IPS-18c (cell line): Measurements from ENCODE around the gene DPEP1.
"Not testable (repeated sequence)": the region's sequence is repeated elsewhere in the genome, so short reads cannot be mapped to it uniquely, and the experiment has no call there.

Experiments used
- H3K4me3 ChIP-seq: 2 replicates; pipeline ENCODE4 v1.7.0; 2013; ENCODE audit warnings: low read depth, mild to moderate bottlenecking, low read length, moderate library complexity; ENCODE audit not compliant: insufficient read depth
- H3K9me3 ChIP-seq: one replicate; pipeline ENCODE4 v1.6.1; 2013; ENCODE audit warnings: mild to moderate bottlenecking, low read length, moderate library complexity; ENCODE audit not compliant: control insufficient read depth, insufficient read depth

The DPEP1 gene

DNA sequence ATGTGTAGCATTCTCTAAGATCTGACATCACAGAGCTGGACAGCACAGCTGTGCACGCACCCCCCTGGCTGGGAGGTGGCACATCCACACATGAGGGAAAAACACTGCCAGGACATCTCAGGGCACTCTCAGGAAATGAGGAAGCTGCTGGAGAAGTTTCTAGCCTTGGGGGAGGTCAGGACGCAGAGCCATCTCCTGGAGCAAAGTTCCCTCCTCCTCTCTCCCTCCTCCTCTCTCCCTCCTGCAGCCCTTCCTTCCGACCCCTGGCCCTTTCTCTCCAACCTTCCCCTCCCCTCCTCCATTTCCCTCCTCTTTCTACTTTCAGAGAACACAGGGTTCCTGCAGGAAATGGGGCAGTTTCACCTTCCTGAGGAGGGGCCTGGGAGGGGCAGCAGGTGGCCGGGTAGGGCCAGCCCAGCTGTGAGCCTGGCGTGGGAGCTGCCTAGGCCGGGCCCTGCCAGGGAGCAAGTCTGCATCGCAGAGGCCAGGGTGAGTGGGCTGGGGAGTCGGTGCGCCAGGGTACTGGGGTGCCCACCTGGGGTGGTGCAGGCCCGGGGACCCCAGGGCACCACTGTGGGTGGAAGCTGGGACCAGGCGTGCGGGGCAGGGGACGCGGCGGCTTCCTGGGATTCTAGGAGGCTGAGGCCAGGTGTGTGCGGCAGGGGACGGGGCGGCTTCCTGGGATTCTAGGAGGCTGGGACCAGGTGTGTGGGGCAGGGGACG lies at the start of gene DPEP1:
Gene DPEP1, plus strand, starts transcription at position 412 of the 723 bp plus-strand sequence. CDS start 16,769 bp downstream, outside the sequence.
- Histone ChIP-seq H3K4me3 (no peak within 1 kb of the TSS), H3K9me3 (peaks cover 2% of the 10 kb centered on the region)

DNA sequence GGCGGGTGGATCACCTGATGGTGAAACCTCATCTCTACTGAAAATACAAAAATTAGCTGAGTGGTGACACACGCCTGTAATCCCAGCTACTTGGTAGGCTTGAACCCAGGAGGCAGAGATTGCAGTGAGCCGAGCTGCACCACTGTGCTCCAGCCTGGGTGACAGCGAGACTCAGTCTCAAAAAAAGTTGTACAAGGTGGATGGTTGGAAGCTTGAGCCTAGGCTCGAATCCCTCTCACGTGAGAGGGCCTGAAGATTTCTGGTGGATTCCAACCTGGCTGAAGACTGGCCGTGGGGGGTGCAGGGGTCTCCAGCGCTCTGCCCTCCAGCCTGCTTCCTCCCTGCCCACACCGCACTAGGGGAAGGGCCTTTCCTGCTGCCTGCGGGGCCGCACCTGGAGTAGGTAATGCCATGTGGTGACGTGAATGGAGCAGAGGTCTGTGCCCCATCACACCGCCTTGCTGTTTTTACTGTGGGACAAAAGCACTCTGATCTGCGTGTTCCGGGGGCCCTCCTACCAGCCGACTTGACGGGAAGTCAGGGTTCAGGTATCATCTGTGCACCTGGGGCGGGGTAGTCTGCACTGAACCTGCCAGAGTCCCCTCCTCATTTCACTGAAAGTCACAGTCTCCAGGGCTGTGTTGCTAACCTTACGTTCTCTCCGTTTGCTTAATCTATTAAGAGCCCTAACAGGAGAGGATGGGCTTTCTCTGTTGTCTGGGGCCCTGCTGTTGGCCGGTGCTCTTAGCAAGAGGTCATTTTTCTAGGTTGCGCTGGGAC lies 48.8 kb upstream of the DPEP1 start:
- Histone ChIP-seq H3K9me3 (peaks cover 2% of the 10 kb centered on the region), H3K4me3 (peak overlapping the region; percentile 2; the same call in 1 of the 2 replicates)

DNA sequence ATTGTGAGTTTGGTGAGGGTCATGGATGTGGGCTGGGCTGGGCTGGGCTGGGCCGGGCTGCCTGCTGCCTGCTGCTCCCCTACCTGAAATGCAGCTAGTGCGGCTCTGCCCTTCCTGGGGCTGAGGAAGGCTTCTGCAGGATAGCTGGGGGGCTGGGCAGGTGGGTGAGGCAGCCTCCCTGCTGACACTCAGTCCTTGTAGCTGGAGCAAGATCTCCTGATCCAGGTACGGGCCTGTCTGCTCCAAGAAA lies 48.3 kb upstream of the DPEP1 start:
- peak overlapping the region; percentile 44; the same call in 1 of the 2 replicates for H3K4me3 ChIP-seq
- H3K9me3 ChIP-seq: peaks cover 2% of the 10 kb centered on the region

DNA sequence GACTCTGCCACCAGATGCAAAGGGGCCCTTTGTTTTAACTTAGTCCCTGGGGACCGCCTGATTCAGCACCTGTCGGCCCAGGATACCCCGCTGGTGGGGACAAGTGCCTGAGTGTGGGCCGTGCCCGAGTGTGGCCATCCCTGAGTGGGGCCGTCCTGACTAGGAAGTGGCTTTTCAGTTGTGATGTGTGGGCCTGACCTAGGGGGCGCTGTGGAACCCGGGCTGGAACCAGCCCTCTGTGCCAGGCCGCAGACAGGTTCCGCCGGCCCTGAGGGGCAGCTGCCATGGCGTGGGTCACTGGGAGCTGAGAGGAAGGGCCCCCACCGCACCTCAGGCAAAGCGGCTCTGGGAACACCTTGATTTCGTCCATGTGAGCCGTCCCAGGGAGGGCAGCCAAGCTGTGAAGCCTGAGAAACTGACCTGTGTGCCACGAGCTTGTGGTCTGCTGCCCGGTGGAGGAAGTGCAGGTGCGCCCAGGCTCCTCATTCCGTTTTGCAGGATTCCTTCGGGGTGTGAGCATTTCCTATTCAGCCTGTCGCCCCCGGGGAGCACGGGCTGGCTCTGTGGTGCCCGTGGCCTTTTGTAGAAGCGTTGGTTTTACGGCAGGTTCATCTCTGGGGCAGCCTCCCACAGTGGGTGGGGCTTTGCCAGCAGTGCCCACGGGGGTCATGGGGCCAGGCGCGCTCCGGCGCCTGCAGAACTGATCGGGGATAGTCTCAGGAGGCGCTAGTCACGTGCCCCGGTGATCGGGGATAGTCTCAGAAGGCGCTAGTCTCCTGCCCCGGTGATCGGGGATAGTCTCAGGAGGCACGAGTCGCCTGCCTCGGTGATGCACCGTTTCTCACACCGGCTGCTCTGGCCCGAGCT lies 47.7 kb upstream of the DPEP1 start:
- H3K9me3 ChIP-seq: peaks cover 2% of the 10 kb centered on the region
- peak overlapping the region; percentile 44; the same call in 1 of the 2 replicates for H3K4me3 ChIP-seq

DNA sequence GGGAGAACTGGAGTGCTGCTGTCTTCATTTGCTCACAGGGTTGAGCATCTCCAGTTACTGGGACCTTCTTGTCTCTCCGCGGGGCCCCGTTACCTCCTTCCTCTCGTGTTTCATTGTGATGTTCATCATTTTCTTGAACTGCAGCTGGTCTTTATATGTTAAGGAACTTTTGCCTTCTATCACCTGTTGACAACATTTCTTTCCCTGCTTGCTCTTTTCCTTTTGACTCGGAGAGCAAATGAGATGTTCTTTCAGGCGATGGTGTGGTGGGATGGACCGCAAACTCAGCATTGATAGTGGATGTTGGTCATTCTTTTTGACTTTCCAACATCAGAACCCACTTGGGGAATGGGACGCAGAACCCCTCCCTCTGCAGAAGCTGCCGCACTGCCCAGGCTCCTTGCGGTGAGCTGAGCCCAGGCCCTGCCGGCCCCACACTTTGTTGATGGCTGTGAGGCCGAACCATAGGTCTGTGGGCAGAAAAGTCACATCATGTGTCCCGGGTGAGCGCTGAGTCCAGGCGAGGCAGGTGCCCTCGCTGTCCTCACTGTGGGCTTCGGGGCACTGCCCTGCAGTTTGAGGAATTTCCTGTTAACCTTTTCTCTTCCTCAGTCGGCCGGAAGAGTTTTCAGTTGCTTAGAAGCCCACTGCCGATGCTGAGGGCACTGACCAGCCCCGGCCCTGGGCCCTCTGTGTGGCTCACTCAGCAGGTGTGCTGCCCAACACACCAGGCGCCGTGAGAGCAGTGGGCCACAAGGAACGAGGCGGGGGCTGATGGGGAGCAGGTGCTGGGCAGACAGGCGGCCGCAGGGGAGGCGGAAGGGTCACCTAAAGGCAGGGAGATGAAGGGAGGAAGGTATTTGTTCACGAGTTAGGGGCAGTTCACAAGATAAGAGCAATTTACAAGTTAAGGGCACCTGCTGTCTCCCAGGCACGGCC lies 45.5 kb upstream of the DPEP1 start:
- no peak overlapping the region for H3K4me3 ChIP-seq
- no peaks in the 10 kb centered on the region for H3K9me3 ChIP-seq

DNA sequence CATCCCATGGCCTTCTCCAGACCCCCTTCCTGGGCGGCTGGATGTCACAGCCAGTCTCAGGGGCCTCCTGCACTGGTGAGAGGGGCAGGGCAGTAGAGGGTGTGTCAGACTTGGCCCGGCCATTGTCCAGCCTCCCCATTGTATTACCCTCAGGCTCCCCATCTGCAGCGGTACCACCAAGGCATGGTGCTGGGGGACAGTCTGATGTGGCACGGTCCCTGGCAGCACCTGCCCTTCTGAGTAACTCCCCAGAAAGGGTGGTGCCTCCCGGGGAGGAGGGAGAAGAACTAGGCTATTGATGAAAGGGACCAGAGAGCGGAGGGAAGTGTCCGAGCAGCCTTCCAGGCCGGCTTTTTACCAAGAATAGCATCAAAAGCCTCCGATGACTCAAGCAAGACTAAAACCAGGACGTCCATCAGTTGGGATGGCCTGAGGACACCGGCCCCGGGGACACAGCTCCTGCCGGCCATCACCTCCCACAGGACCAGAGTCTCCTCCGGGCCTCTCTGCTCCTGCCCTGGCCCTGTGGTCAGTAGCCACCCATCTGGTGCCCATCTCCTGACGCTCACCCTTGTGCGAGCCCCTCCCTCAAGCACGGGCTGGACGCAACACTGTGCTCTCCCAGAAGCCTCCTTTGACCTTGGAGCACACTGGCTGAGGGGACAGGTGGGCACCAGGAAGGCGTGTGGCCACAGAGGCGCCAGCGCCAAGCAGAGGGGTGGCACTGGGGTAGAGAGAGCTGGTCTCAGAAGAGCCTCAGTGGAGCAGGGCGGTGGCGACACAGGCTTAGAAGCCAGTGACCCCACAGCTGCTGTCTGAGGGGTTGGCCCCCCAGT lies 43.7 kb upstream of the DPEP1 start:
- Histone ChIP-seq H3K9me3 (no peaks in the 10 kb centered on the region), H3K4me3 (no peak overlapping the region)

DNA sequence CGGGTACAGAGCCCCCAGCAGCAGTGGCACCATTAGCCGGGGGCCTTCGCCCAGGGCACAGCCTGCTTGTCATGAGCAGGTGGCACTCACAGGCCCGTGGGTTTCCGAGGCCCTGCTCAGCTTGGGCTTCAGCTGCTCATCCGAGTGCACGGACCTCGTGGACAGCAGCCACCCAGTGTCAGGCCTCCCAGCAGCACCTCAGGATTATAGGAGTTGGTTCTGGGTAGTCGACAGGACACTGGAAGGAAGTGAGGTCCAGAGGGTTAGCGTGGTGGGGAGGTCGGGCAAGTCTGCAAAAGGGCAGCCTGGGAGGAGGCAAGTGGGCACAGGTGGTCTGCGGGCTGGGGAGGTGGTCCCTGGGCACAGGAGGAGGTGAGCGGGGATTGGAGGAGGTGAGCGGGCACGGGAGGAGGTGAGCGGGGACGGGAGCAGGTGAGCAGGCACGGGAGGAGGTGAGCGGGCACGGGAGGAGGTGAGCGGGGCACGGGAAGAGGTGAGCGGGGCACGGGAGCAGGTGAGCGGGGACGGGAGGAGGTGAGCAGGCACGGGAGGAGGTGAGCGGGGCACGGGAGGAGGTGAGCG lies 43.0 kb upstream of the DPEP1 start:
- Histone ChIP-seq H3K9me3 (no peaks in the 10 kb centered on the region), H3K4me3 (no peak overlapping the region)

DNA sequence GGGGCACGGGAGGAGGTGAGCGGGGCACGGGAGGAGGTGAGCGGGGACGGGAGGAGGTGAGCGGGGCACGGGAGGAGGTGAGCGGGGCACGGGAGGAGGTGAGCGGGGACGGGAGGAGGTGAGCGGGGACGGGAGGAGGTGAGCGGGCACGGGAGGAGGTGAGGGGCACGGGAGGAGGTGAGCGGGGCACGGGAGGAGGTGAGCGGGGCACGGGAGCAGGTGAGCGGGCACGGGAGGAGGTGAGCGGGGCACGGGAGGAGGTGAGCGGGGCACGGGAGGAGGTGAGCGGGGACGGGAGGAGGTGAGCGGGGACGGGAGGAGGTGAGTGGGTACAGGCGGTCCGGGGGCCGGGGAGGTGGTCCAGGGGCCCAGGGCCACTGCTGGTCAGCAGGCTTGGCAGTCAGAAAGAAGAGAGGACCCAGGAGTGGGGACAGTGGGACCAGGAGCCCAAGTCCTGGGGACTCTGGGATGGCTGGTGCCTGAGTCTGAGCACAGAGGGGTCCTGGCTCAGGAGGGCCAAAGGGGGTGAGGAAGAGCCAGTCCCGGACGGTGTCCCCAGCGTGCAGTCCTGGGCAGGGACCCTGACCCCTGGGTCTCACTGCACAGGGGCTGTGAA lies 42.4 kb upstream of the DPEP1 start:
- H3K9me3 ChIP-seq, H3K4me3 ChIP-seq: not testable (repeated sequence)

DNA sequence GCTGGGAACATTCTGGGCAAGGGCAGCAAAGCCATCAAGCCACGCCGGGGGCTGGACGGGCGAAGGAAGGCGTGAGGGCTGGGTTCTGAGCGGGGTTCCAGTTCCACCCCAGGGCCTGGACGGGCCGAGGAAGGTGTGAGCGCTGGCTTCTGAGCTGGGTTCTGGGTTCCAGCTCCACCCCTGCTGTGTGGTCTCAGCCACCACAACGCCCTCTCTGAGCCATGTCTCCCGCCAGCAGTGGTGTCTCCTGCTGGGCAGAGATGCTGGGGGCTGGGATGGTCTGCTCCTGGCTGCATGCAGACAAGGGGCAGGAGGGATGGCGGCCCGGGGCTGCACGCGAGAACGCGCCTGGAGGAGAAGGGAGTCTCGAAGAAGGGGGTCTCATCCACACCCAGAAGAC lies 41.8 kb upstream of the DPEP1 start:
- H3K4me3 ChIP-seq: no peak overlapping the region

DNA sequence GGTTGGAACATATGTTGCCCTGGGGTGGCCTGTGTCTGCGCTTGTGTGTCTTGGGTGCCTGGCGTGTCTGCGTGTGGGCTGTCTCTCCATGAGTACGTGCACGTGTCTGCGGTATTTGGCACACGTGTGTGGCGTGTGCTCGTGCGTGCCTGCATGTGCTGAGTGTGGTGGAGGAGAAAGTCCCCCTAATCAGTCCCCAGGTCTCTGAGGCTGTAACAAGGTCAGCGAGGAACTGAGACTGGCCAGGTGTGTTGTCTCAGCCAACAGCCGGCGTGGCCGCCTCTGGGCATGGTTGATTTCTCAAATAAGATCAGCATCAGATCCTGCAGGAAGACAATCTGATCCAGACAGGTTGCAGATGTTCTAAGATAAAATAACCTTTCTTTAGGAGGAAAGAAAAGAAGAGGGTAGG lies 41.4 kb upstream of the DPEP1 start:
- H3K9me3 ChIP-seq: no peaks in the 10 kb centered on the region

More for the DNA sequence above, 41.8 kb upstream of the DPEP1 start:
- no peaks in the 10 kb centered on the region for H3K9me3 ChIP-seq

DNA sequence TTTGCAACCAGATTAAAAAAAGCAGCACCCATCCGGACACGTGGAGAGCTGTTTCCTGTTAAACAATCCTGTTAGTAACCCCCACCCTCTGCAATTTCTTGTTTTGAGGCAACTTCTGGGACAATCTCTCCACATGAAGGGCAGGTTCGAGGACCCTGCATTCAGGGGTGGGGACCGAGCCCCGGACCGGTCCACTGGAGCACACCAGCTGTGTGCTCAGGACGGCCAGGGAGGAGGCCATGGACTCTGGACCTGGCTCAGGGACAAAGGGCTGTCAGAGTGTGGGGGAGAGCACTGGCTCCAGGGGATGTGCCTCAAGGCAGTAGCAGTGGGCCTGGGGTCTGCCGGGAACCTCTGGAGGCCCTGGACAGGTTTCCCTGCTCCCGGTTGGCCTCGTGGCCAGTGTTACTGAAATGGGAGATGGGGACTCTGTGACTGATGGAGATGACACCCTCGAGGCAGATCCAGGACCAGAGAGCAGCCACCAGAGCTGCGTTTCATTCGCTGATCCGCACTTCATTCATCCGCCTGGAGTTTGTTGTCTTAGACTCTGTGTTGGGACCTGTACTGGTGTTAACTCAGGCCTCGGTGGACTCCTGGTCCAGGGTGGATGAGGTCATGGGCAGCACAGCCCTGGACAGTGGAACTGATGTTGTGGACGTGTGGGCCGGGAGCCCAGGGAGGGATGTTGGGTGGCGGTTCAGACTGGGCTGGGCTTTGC lies 40.8 kb upstream of the DPEP1 start:
- no peaks in the 10 kb centered on the region for H3K9me3 ChIP-seq
- H3K4me3 ChIP-seq: no peak overlapping the region

More for the DNA sequence above, 41.4 kb upstream of the DPEP1 start:
- H3K4me3 ChIP-seq: no peak overlapping the region

DNA sequence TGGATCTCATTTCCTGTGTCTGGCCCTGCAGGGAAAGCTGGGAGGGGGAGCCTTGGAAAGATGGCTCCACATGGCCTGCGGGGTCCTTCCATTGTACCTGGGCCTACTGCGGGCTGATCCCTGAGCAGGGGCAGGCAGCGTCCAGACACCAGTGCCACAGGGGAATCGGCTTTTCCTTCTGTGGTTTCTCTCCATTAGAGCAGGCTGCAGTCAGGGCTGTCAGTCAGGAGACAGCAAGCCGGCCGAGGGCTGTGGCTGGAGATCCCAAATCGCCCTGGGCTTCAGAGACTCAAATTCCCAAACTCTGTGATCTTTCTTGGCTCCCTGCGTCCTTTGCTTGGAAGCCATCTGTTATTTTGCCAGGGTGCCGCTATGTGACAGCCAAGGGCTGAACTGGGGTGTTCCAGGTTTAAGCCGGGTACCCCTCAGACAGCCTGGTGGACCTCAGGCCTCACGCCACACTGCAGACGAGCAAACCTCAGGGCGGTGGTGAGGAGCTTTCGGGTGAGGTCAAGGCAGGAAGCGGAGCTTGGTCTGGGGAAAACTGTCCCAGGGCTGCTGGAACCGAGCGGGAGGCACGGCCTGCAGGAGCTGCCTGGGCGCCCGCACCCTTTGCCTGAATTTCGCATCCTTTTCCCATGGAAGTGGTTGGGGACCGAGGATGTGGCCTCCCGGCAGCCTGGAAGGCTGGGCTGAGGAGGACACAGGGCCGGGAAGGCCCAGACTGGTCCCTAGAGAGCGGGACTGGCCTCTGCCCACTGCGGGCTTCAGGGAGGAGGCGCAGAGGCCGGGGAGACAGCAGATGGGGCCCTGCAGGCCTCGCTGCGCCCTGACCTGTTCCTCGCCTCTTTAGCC lies 39.4 kb upstream of the DPEP1 start:
- peak overlapping the region; percentile 72 for H3K4me3 ChIP-seq
- no peaks in the 10 kb centered on the region for H3K9me3 ChIP-seq

DNA sequence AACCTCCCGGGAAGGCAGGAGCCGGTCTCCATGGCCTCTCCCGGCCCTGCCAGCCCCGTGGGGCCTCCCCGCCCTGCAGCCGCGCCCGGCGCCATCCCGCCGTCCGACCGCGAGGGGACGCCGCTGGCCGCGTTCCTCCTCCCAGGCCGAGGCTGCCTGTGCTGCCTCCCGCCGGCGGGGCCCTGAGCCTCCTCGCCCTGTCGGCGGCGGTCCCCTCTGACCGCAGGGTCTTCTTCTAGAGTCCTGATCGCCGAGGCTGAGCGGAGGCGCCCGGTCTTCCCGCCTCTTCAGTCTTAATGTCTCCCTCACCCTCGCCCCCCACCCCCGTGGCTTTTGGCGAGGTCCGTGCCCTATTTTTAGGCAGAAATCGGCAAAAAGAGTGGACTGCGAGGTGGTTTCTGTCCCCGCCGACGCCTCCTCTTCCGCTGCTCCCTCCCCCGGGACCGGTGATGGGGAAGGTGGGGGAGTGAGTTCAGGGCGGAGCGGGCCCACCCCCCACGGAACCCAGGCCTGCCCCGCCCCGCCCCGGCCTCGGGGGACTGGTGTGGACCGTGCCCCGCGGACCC lies 38.7 kb upstream of the DPEP1 start:
- Histone ChIP-seq H3K9me3 (no peaks in the 10 kb centered on the region), H3K4me3 (peak overlapping the region; percentile 72)
